Tibial nerve (tissue), 4 donors: ENCODE data around the gene DDX23. TPM values are rescaled to one million over a fixed set of nuclear protein-coding genes. Genes with fewer than 3 reads are reported as not detected.

ENCODE experiments used
- DNase-seq, 2 donors: peaks; one replicate each; pipeline ENCODE4 v3.0.0-alpha.2; 2019; ENCODE audit warnings: low spot score in 2 of 2
- H3K27ac ChIP-seq, 4 donors: fragments of 200-600 bp; sonication (generic) in 3 of 4; one replicate each; pipeline ENCODE4 v1.5.1; 2017 to 2019; ENCODE audit warnings: mild to moderate bottlenecking in 1 of 4
- H3K27me3 ChIP-seq, 2 donors: fragments of 200-600 bp; sonication (generic) in 1 of 2; one replicate each; pipeline versions ENCODE4 v1.5.1 to v1.6.0; 2017 to 2019
- H3K36me3 ChIP-seq, 3 donors: fragments of 200-600 bp; sonication (generic); one replicate each; pipeline ENCODE4 v1.5.1; 2018 to 2019
- H3K4me1 ChIP-seq, 4 donors: fragments of 200-600 bp; sonication (generic) in 3 of 4; one replicate each; pipeline ENCODE4 v1.5.1; 2017 to 2019
- H3K4me3 ChIP-seq, 4 donors: fragments of 200-600 bp; sonication (generic) in 3 of 4; one replicate each; pipeline ENCODE4 v1.5.1; 2017 to 2019; ENCODE audit warnings: mild to moderate bottlenecking in 1 of 4, moderate library complexity in 1 of 4
- H3K9me3 ChIP-seq, 4 donors: fragments of 200-600 bp; sonication (generic) in 3 of 4; one replicate each; pipeline ENCODE4 v1.5.1; 2017 to 2019
- CTCF ChIP-seq, 5 experiments: fragments of 200-600 bp in 3 of 5; fragments of 450-650 bp in 2 of 5; sonication (generic) in 3 of 5; IDR thresholded peaks; one replicate each; pipeline ENCODE4 v1.5.1; 2016 to 2019; ENCODE audit warnings: antibody characterized with exemption in 5 of 5, mild to moderate bottlenecking in 3 of 5, moderate library complexity in 2 of 5
- EP300 ChIP-seq, 2 donors: sonication (generic); formaldehyde crosslinking; IDR thresholded peaks; one replicate each; pipeline ENCODE4 v1.6.1; 2017; ENCODE audit warnings: antibody characterized with exemption in 2 of 2, mild to moderate bottlenecking in 1 of 2
- POLR2A ChIP-seq, 2 donors: fragments of 450-650 bp; IDR thresholded peaks; one replicate each; pipeline ENCODE4 v1.6.1; 2017; ENCODE audit warnings: antibody characterized with exemption in 2 of 2, mild to moderate bottlenecking in 2 of 2, moderate library complexity in 2 of 2
- WGBS, 2 donors: methylation state at CpG; one replicate each; pipeline ENCODE4 v1.1.5; 2018; 5-methylcytosine and 5-hydroxymethylcytosine counted together
- total RNA-seq, 4 donors: library from RNA; depleted of rRNA; stranded (reverse); fragments of >200 nt; gene quantifications; one replicate each; pipeline ENCODE4 v1.1.0, GENCODE V29; 2016

DDX23 gene
- total RNA-seq, 4 donors from 2014 or later, result 40.9 to 73.7 (median 49.8) TPM

- H3K4me3 ChIP-seq, result no peak overlapping the region
- peaks cover 0 to 2% of the 10 kb centered on the region in 2 donors for H3K27me3 ChIP-seq
- DNase-seq, result peak; percentile 69 to 85
- H3K36me3 ChIP-seq, result no peaks in the 10 kb centered on the region
- H3K4me1 ChIP-seq, result peaks cover 0 to 16% (median 0%) of the 10 kb centered on the region in 4 donors
- TF ChIP-seq POLR2A (IDR thresholded peaks at IDR 0.05) (no peak), CTCF (IDR thresholded peaks at IDR 0.05) (peak; percentile 89 to 96 (median 95)), EP300 (IDR thresholded peaks at IDR 0.05) (peak in 1 of 2 donors; percentile 34)
- no peaks in the 10 kb centered on the region for H3K9me3 ChIP-seq
- WGBS, 2 donors, result 20% methylated on average over 12 of the region's 12 CpGs
- H3K27ac ChIP-seq, result no peak overlapping the region
Measured at GRCh38 chr12:48795550-48796455, 56.2 kb downstream of the DDX23 start.

GRCh38 chr12:48794870-48795269 lies 57.1 kb downstream of the DDX23 start:
- DNase-seq, result no peak
- TF ChIP-seq CTCF (IDR thresholded peaks at IDR 0.05) (no peak), POLR2A (IDR thresholded peaks at IDR 0.05) (no peak), EP300 (IDR thresholded peaks at IDR 0.05) (no peak)
- Histone ChIP-seq H3K36me3 (no peaks in the 10 kb centered on the region), H3K27ac (peak overlapping the region in 1 of 4 donors; percentile 0), H3K4me3 (no peak overlapping the region), H3K4me1 (peaks cover 0 to 18% (median 2%) of the 10 kb centered on the region in 4 donors), H3K27me3 (no peaks in the 10 kb centered on the region), H3K9me3 (no peaks in the 10 kb centered on the region)
- WGBS, 2 donors, result 73 to 78% methylated on average over 3 of the region's 3 CpGs

GRCh38 chr12:48793696-48794095 lies 58.3 kb downstream of the DDX23 start:
- Histone ChIP-seq H3K9me3 (no peaks in the 10 kb centered on the region), H3K4me3 (no peak overlapping the region), H3K27me3 (no peaks in the 10 kb centered on the region), H3K4me1 (peaks cover 0 to 24% (median 5%) of the 10 kb centered on the region in 4 donors), H3K36me3 (no peaks in the 10 kb centered on the region), H3K27ac (no peak overlapping the region)
- WGBS, 2 donors, result 96% methylated on average over 3 of the region's 3 CpGs
- no peak for DNase-seq
- no peak for TF ChIP-seq CTCF (IDR thresholded peaks at IDR 0.05)
- no peak for TF ChIP-seq POLR2A (IDR thresholded peaks at IDR 0.05)
- TF ChIP-seq EP300 (IDR thresholded peaks at IDR 0.05), result no peak

- H3K9me3 ChIP-seq, result no peaks in the 10 kb centered on the region
- WGBS, 2 donors, result 24 to 25% methylated on average over 4 of the region's 4 CpGs
- H3K27me3 ChIP-seq, result no peaks in the 10 kb centered on the region
- peak overlapping the region; percentile 57 to 93 (median 80) for H3K4me3 ChIP-seq
- peaks cover 0 to 44% (median 22%) of the 10 kb centered on the region in 4 donors for H3K4me1 ChIP-seq
- TF ChIP-seq CTCF (IDR thresholded peaks at IDR 0.05) (no peak), EP300 (IDR thresholded peaks at IDR 0.05) (no peak), POLR2A (IDR thresholded peaks at IDR 0.05) (no peak)
- no peaks in the 10 kb centered on the region for H3K36me3 ChIP-seq
- H3K27ac ChIP-seq, result peak overlapping the region in 3 of 4 donors; percentile 88 to 93 (median 93)
- DNase-seq, result no peak
Measured at GRCh38 chr12:48789858-48790326, 62.1 kb downstream of the DDX23 start.
